HFF-Myc (cell line): Measurements from ENCODE around the gene THAP2.
"Not testable (repeated sequence)": the region's sequence is repeated elsewhere in the genome, so short reads cannot be mapped to it uniquely, and the experiment has no call there.

Experiments used
- DNase-seq: peaks from one replicate; pipeline ENCODE4 v3.0.0-alpha.2; 2011; ENCODE audit warnings: low read depth; ENCODE audit errors: extremely low read depth
- H3K4me3 ChIP-seq: replicated peaks from 2 replicates; pipeline ENCODE4 v1.5.1; 2011; ENCODE audit warnings: low read depth, mild to moderate bottlenecking, control low read depth, low read length
- TF ChIP-seq, protein P1 (sequence below): IDR thresholded peaks from 2 replicates; pipeline ENCODE4 v1.5.1; 2012; ENCODE audit warnings: mild to moderate bottlenecking, low read depth, low read length, control low read depth; ENCODE audit errors: missing control alignments

THAP2 gene

DNA sequence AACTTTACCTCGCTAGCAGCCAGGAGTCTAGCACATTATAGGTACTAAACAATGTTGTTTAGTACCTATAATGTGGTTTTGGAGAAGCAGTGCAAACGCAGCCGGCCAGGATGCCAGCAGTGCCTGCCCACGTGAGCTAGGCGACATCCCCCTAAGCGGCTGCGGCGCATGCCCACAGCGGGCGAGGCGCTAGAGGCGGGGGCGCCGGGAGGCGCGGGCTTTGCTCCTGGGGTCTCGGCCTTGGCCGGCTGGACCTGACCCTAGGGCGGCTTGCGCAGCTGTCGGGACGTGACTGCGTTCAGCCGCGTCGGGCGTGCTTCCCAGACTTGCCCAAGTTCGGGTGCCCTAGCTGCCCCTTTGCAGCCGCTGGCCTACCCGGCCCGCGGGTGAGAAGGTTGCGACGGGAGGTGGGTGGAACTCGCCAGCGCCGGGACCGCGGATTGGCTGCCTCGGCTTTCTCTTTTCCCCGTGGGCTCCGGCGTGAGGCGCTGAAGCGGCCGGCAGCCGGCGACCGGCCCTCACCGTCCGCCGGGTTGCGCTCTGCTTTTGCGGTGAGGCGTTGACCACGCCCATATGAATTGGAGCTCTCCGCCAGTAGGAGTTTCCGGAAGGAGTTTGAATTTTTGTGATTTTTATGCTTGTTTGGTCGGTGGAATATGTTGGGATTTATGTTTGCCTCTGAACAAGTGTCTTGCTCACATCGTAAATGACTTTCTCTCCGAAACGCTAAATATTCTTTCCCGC, 22.0 kb downstream of the THAP2 start, which contains the start of gene TMEM19:
TMEM19 (plus strand) TSS at position 169 of the 744 bp plus-strand sequence. CDS start 599 bp downstream, outside the sequence.
- peak within 1 kb of the TSS; percentile 55 for H3K4me3 ChIP-seq
- DNase-seq = peak; percentile 67
- TF ChIP-seq, protein P1, sequence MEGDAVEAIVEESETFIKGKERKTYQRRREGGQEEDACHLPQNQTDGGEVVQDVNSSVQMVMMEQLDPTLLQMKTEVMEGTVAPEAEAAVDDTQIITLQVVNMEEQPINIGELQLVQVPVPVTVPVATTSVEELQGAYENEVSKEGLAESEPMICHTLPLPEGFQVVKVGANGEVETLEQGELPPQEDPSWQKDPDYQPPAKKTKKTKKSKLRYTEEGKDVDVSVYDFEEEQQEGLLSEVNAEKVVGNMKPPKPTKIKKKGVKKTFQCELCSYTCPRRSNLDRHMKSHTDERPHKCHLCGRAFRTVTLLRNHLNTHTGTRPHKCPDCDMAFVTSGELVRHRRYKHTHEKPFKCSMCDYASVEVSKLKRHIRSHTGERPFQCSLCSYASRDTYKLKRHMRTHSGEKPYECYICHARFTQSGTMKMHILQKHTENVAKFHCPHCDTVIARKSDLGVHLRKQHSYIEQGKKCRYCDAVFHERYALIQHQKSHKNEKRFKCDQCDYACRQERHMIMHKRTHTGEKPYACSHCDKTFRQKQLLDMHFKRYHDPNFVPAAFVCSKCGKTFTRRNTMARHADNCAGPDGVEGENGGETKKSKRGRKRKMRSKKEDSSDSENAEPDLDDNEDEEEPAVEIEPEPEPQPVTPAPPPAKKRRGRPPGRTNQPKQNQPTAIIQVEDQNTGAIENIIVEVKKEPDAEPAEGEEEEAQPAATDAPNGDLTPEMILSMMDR = peak; percentile 17

DNA sequence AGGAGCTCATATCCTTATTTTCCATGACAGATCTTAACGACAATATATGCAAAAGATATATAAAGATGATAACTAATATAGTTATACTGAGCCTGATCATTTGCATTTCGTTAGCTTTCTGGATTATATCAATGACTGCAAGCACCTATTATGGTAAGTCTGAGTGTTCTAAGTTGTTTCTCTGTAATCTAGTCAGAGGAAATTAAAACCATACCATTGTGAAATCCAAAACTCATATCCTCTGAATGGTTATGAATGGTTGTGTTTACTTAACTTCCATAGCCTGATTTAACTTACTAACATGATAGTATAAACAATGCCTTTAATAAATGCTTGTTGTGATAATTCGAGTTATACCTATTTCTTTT, 22.5 kb downstream of the THAP2 start:
- no peak for DNase-seq
- H3K4me3 ChIP-seq = peak overlapping the region; percentile 55
- TF ChIP-seq, protein P1 = no peak

DNA sequence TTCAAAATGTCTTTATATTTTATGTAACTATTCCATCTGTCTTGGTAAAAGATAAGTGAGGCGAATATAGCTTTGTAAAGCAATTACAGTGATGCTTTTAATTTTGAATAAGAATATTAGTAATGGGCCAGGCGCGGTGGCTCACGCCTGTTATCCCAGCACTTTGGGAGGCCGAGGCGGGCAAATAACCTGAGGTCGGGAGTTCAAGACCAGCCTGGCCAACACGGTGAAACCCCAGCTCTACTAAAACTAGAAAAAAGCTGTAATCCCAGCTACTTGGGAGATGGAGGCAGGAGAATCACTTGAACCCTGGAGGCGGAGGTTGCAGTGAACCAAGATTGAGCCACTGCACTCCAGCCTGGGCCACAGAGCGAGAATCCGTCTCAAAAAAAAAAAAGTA, 23.1 kb downstream of the THAP2 start:
- not testable (repeated sequence) for DNase-seq
- H3K4me3 ChIP-seq = peak overlapping the region; percentile 55

DNA sequence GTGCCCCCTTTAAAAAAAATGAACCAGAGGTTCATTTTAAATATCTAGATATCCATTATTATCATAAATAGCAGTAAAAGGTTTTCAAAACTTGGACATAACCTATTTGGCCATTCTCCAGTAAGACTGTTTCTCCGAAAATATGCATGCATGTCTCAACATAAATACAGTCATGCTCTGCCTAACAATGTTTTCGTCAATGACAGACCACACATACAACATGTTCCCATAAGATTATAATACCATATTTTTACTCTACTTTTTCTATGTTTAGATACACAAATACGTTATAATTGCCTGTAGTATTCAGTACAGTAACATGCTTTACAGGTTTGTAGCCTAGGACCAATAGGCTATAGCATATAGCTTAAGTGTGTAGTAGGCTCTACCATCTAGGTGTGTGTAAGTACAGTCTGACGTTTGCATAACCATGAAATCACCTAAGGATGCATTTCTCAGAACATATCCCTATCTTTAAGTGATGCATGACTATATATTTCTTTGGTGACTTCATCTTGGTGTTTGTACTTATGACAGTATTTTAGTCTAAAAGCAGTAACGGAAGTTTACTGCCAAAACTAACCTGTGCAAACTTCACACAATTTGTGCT, 25.0 kb downstream of the THAP2 start:
- TF ChIP-seq, protein P1 = no peak
- no peak for DNase-seq
- no peak overlapping the region for H3K4me3 ChIP-seq

DNA sequence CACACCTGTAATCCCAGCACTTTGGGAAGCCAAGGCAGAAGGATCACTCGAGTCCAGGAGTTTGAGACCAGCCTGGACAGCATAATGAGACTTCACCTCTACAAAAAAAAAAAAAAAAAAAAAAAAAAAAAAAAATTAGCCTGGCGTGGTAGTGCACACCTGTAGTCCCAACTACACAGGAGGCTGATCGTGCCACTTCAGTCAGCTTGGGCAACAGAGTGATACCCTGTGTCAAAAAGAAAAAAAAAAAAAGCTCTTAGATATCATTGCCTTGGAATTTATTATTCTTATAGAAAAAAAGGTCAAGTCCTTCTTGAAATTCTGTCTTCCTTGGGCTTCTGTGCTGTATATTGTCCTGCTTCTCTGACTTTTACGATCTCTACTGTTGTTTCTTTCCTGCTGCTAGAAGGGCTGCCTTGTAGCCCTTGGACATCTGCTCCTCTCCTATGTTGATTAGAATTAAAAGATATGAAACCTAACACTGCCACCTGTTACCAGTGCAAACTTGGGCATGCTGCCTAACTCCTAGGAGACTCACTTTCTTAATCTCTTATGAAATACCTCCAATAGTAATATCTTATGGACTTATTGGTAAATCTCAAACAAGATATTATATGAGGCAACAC, 27.5 kb downstream of the THAP2 start:
- DNase-seq = no peak
- TF ChIP-seq, protein P1 = no peak
- H3K4me3 ChIP-seq = no peak overlapping the region

DNA sequence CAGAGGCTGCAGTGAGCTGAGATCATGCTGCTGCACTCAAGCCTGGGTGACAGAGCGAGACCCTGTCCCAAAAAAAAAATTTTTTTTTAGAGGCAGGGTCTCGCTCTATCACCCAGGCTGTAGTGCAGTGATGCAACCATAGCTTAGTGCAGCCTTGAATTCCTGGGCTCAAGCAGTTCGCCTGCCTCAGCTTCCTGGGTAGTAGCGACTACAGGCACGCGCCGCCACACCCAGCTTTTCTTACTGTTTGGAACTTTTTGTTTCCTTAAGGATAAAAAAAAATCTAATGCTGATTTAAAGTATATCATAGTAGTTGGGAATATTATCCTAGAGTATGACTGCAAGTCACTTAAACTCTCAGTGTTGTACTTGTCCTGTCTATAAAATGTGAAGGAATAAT, 29.0 kb downstream of the THAP2 start:
- no peak for DNase-seq
- no peak overlapping the region for H3K4me3 ChIP-seq
- TF ChIP-seq, protein P1 = no peak

DNA sequence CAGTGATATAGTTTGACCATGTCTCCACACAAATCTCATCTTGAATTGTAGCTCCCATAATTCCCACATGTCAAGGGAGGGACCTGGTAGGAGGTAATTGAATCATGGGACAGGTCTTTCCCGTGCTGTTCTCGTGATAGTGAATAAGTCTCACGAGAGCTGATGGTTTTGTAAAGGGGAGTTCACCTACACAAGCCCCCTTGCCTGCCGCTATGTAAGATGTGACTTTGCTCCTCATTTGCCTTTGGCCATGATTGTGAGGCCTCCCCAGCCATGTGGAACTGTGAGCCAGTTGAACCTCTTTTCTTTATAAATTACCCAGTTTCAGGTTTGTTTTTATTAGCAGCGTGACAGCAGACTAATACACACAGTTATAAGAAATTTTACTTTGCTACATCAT, 29.6 kb downstream of the THAP2 start:
- H3K4me3 ChIP-seq, DNase-seq: not testable (repeated sequence)
